ENCODE data around the gene SH3RF3.

SH3RF3 gene

DNA sequence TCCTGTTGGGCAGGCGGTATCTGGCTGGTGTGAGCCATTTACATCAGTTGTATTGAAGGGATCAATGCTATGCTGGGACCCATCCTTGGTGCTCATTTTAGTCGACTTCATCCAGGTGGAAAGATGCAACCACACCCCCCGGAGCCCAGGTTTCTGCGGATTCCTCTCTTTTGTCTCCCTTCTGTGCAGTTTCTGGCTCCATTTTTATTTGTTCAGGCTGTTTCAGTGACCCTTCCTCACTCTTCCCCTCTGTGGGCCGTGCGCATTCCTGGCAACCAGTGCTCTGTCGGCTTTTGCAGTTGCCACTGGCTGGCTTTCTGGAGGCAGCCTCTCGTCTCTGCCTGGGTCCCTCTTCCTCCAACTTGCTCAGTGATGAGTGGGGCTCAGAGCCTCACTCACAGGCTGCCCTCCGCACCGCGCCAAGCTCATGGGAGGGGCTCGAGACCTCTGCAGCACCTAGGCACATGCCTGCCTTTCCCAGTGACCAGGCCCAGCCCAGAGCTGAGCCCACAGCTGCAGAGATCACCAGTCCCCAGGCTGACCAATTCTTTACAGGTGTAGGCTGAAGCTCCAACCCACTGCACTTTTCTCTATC, 12.1 kb downstream of the SH3RF3 start:
- Histone ChIP-seq H3K4me3 (ENCODE audit: low read depth, low read length) (no peak overlapping the region), H3K4ac (ENCODE audit: low read depth, low read length) (no peak overlapping the region), H3K36me3 (ENCODE audit: control insufficient read depth in 1 of 2, insufficient read depth in 2 of 2, low read length in 2 of 2) (no peaks in the 10 kb centered on the region), H2AK5ac (ENCODE audit: low read length) (no peak overlapping the region), H3K27me3 (ENCODE audit: insufficient read depth, low read length) (no peaks in the 10 kb centered on the region), H4K91ac (ENCODE audit: low read depth, low read length) (no peak overlapping the region), H3K18ac (ENCODE audit: low read length) (no peak overlapping the region), H2AFZ (ENCODE audit: insufficient read depth, low read length, poor library complexity) (no peak overlapping the region), H3K4me2 (ENCODE audit: low read length) (no peak overlapping the region), H3K9me3 (ENCODE audit: insufficient read depth, low read depth, low read length) (no peaks in the 10 kb centered on the region), H3K27ac (ENCODE audit: low read depth, low read length) (no peak overlapping the region), H2BK12ac (ENCODE audit: low read length) (no peak overlapping the region), H4K12ac (ENCODE audit: low read depth, low read length) (no peak overlapping the region), H2BK5ac (ENCODE audit: low read depth, low read length, poor library complexity) (no peak overlapping the region), H2BK120ac (ENCODE audit: insufficient read depth, low read length, poor library complexity) (no peak overlapping the region), H3K14ac (ENCODE audit: low read length) (no peak overlapping the region), H3K4me1 (ENCODE audit: control insufficient read depth in 1 of 2, insufficient read depth in 2 of 2, low read length in 2 of 2) (no peaks in the 10 kb centered on the region), H3K79me1 (ENCODE audit: low read length) (no peaks in the 10 kb centered on the region), H3K79me2 (ENCODE audit: control insufficient read depth, insufficient read depth, low read length, poor library complexity) (no peaks in the 10 kb centered on the region), H3K9ac (ENCODE audit: low read length) (no peak overlapping the region), H4K8ac (ENCODE audit: low read depth, low read length) (no peak overlapping the region), H3K23ac (ENCODE audit: low read length) (no peak overlapping the region)
- no peak for DNase-seq
- WGBS (ENCODE audit: extremely low coverage, insufficient coverage, insufficient read length): no CpG with 5 or more reads among the region's 12 CpGs

DNA sequence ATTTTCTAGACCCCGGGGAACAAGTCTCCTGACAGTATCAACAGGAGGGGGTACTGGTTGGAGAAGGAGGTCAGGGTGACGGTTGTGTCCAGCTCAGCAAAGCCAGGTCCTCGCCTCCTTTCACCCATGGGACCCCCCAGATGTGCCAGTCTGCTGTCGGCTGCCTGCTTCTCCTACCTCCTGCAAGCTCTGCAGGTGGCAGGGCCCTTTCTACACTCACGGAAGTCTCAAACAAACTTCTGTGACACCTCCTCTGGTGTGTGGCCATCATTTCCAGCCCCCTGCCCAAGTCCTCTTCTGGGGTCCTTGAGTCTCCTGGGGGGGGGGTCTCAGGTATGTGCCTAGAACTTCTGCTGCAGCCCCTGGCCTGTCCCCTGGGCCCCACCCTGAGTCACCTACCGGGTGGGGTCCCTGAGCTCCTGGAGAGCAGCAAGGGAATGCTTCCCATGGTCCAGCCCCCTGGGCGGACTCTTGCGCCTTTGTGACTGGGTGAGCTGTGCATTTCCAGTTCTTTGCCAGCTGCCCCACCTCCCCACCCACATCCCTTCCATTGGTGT, 12.8 kb downstream of the SH3RF3 start:
- Histone ChIP-seq H4K91ac (ENCODE audit: low read depth, low read length) (no peak overlapping the region), H2AK5ac (ENCODE audit: low read length) (no peak overlapping the region), H2AFZ (ENCODE audit: insufficient read depth, low read length, poor library complexity) (no peak overlapping the region), H4K8ac (ENCODE audit: low read depth, low read length) (no peak overlapping the region), H3K9me3 (ENCODE audit: insufficient read depth, low read depth, low read length) (no peaks in the 10 kb centered on the region), H3K14ac (ENCODE audit: low read length) (no peak overlapping the region), H2BK12ac (ENCODE audit: low read length) (no peak overlapping the region), H4K12ac (ENCODE audit: low read depth, low read length) (no peak overlapping the region), H3K27me3 (ENCODE audit: insufficient read depth, low read length) (no peaks in the 10 kb centered on the region), H3K4me3 (ENCODE audit: low read depth, low read length) (no peak overlapping the region), H2BK5ac (ENCODE audit: low read depth, low read length, poor library complexity) (no peak overlapping the region), H3K9ac (ENCODE audit: low read length) (no peak overlapping the region), H3K23ac (ENCODE audit: low read length) (no peak overlapping the region), H2BK120ac (ENCODE audit: insufficient read depth, low read length, poor library complexity) (no peak overlapping the region), H3K4me2 (ENCODE audit: low read length) (no peak overlapping the region), H3K4ac (ENCODE audit: low read depth, low read length) (no peak overlapping the region), H3K4me1 (ENCODE audit: control insufficient read depth in 1 of 2, insufficient read depth in 2 of 2, low read length in 2 of 2) (no peaks in the 10 kb centered on the region), H3K36me3 (ENCODE audit: control insufficient read depth in 1 of 2, insufficient read depth in 2 of 2, low read length in 2 of 2) (no peaks in the 10 kb centered on the region), H3K79me1 (ENCODE audit: low read length) (no peaks in the 10 kb centered on the region), H3K27ac (ENCODE audit: low read depth, low read length) (no peak overlapping the region), H3K79me2 (ENCODE audit: control insufficient read depth, insufficient read depth, low read length, poor library complexity) (no peaks in the 10 kb centered on the region), H3K18ac (ENCODE audit: low read length) (no peak overlapping the region)
- no peak for DNase-seq
- no CpG with 5 or more reads among the region's 8 CpGs for WGBS (ENCODE audit: extremely low coverage, insufficient coverage, insufficient read length)

DNA sequence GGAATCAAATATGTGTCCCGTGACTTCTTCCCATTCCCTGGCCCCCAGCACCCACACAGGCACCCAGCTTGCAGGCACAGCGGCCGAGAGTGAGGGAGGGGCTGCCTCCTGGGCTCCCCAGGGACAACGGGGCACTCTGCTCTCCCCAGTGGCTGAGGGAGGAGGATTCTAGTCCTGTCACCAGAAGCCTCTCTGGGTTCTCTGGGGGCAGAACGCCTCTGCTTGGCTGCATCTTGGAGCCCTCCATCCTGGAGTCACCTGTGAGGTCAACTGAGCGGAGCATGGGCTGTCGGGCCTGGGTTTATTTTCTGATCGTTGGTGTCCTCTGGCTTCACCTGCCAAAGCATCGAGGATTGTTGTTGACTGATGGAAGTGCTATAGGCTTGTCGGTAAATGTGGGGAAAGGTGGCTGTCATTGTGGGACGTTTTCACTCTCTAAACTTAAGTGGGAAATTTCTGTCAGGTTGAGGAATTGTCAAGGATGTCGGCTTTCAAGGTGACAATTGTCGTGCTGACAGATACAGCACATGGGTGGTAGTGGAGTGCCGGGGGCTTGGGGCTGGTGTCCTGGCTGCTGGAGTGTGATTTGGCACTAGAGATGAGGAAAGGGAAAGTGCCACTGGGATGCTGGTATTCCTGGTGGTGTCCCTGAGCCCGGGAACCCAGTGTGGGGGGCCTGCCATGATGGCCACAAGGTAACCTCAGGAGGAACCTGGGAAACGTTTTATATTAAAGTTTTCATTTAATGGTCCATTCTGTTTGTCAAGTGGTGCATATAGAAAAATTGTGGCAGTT, 13.6 kb downstream of the SH3RF3 start:
- H2AFZ ChIP-seq (ENCODE audit: insufficient read depth, low read length, poor library complexity): no peak overlapping the region
- H4K91ac ChIP-seq (ENCODE audit: low read depth, low read length): no peak overlapping the region
- H3K23ac ChIP-seq (ENCODE audit: low read length): no peak overlapping the region
- H4K8ac ChIP-seq (ENCODE audit: low read depth, low read length): no peak overlapping the region
- no peak overlapping the region for H3K14ac ChIP-seq (ENCODE audit: low read length)
- H2BK5ac ChIP-seq (ENCODE audit: low read depth, low read length, poor library complexity): no peak overlapping the region
- no peaks in the 10 kb centered on the region for H3K36me3 ChIP-seq (ENCODE audit: control insufficient read depth in 1 of 2, insufficient read depth in 2 of 2, low read length in 2 of 2)
- H3K4me3 ChIP-seq (ENCODE audit: low read depth, low read length): no peak overlapping the region
- no peak overlapping the region for H2AK5ac ChIP-seq (ENCODE audit: low read length)
- no peak overlapping the region for H3K9ac ChIP-seq (ENCODE audit: low read length)
- H2BK12ac ChIP-seq (ENCODE audit: low read length): no peak overlapping the region
- no peaks in the 10 kb centered on the region for H3K27me3 ChIP-seq (ENCODE audit: insufficient read depth, low read length)
- DNase-seq: no peak
- H3K79me1 ChIP-seq (ENCODE audit: low read length): no peaks in the 10 kb centered on the region
- H4K12ac ChIP-seq (ENCODE audit: low read depth, low read length): no peak overlapping the region
- no peaks in the 10 kb centered on the region for H3K4me1 ChIP-seq (ENCODE audit: control insufficient read depth in 1 of 2, insufficient read depth in 2 of 2, low read length in 2 of 2)
- no peak overlapping the region for H3K18ac ChIP-seq (ENCODE audit: low read length)
- H3K79me2 ChIP-seq (ENCODE audit: control insufficient read depth, insufficient read depth, low read length, poor library complexity): no peaks in the 10 kb centered on the region
- no peak overlapping the region for H3K4ac ChIP-seq (ENCODE audit: low read depth, low read length)
- no peaks in the 10 kb centered on the region for H3K9me3 ChIP-seq (ENCODE audit: insufficient read depth, low read depth, low read length)
- H2BK120ac ChIP-seq (ENCODE audit: insufficient read depth, low read length, poor library complexity): no peak overlapping the region
- no peak overlapping the region for H3K4me2 ChIP-seq (ENCODE audit: low read length)
- no CpG with 5 or more reads among the region's 16 CpGs for WGBS (ENCODE audit: extremely low coverage, insufficient coverage, insufficient read length)
- H3K27ac ChIP-seq (ENCODE audit: low read depth, low read length): no peak overlapping the region

DNA sequence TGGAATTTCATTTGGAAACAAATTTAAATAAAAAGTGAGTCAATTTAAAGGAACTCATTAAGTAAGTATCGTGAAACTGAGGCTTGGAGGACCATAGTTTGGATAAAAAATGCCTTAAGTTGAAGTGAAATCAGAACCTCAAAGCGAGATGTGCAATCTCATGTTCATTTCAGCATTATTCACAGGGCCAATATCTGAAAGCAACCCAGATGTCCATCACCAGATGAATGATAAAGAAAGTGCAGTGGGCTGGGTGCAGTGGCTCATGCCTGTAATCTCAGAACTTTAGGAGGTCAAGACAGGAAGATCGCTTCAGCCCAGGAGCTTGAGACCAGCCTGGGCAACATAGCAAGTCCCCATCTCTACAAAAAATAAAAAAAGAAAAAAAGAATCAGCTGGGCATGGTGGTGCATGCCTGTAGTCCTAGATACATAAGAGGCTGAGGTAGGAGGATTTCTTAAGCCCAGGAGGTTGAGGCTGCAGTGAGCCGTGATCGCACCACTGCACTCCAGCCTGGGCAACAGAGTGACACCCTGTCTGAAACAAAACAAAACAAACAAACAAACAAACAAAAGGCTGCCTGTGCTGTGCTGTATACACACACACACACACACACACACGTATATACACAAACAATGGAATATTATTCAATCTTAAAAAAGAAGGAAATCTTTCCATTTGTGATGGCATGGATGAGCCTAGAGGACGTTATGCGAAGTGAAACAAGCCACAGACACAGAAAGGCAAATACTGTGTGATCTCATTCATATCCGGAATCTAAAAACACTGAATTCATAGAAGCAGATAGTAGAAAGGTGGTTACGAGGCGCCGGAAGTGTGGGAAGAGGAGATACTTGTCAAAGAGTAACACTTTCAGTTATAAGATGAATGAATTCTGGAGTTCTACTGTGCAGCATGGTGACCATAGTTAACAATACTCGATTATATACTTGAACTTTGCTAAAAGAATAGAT, 14.5 kb downstream of the SH3RF3 start:
- DNase-seq: no peak
- H3K27me3 ChIP-seq (ENCODE audit: insufficient read depth, low read length): no peaks in the 10 kb centered on the region
- no peak overlapping the region for H4K12ac ChIP-seq (ENCODE audit: low read depth, low read length)
- no peak overlapping the region for H2BK12ac ChIP-seq (ENCODE audit: low read length)
- H3K79me2 ChIP-seq (ENCODE audit: control insufficient read depth, insufficient read depth, low read length, poor library complexity): no peaks in the 10 kb centered on the region
- H3K18ac ChIP-seq (ENCODE audit: low read length): no peak overlapping the region
- no peak overlapping the region for H3K27ac ChIP-seq (ENCODE audit: low read depth, low read length)
- no peak overlapping the region for H3K14ac ChIP-seq (ENCODE audit: low read length)
- no peak overlapping the region for H2BK120ac ChIP-seq (ENCODE audit: insufficient read depth, low read length, poor library complexity)
- H3K23ac ChIP-seq (ENCODE audit: low read length): no peak overlapping the region
- WGBS (ENCODE audit: extremely low coverage, insufficient coverage, insufficient read length): no CpG with 5 or more reads among the region's 13 CpGs
- no peaks in the 10 kb centered on the region for H3K4me1 ChIP-seq (ENCODE audit: control insufficient read depth in 1 of 2, insufficient read depth in 2 of 2, low read length in 2 of 2)
- H2AFZ ChIP-seq (ENCODE audit: insufficient read depth, low read length, poor library complexity): no peak overlapping the region
- no peak overlapping the region for H3K4me2 ChIP-seq (ENCODE audit: low read length)
- peaks cover 3% of the 10 kb centered on the region for H3K9me3 ChIP-seq (ENCODE audit: insufficient read depth, low read depth, low read length)
- no peak overlapping the region for H3K4me3 ChIP-seq (ENCODE audit: low read depth, low read length)
- H3K4ac ChIP-seq (ENCODE audit: low read depth, low read length): no peak overlapping the region
- H2BK5ac ChIP-seq (ENCODE audit: low read depth, low read length, poor library complexity): no peak overlapping the region
- no peaks in the 10 kb centered on the region for H3K36me3 ChIP-seq (ENCODE audit: control insufficient read depth in 1 of 2, insufficient read depth in 2 of 2, low read length in 2 of 2)
- H2AK5ac ChIP-seq (ENCODE audit: low read length): no peak overlapping the region
- H4K91ac ChIP-seq (ENCODE audit: low read depth, low read length): no peak overlapping the region
- no peak overlapping the region for H3K9ac ChIP-seq (ENCODE audit: low read length)
- H4K8ac ChIP-seq (ENCODE audit: low read depth, low read length): no peak overlapping the region
- H3K79me1 ChIP-seq (ENCODE audit: low read length): no peaks in the 10 kb centered on the region

Data from trophoblast cell (in vitro differentiated cells and primary cell).